Activated T-helper 1 cell treated with Interleukin-2 at 50 U/mL for 16 hours (primary cell): ENCODE results near the gene FGD3.

Experiments
- DNase-seq: peaks from one replicate; pipeline ENCODE4 v3.0.0-alpha.2; 2020; ENCODE audit warnings: low read depth

The FGD3 gene

DNA sequence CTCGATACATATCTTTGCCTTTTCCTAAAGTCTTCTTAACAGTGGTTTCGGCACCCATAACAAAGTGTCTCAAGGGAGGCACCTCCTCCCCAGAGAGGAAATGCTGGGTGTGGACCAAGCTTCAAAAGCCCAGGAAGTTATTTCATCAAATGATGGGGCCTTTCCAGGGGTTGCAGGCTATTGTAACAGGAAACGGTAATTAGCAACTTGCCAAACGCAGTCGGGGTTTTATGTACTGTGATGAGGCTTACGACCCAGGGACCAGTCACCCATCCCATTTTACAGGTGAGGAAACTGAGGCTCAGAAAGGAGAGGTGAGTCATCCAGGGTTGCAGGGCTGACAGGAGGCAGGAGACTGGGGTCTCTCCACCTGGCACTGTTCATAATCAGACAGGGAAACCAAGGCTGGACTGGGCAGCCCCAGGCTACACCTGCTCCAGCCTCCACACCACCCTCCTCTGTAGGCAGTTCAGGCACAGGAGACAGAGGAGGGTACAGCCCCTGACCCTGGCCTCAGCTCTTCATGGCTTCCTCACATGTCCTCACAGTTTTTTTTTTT lies 81.2 kb downstream of the FGD3 start:
- DNase-seq, result peak; percentile 60

DNA sequence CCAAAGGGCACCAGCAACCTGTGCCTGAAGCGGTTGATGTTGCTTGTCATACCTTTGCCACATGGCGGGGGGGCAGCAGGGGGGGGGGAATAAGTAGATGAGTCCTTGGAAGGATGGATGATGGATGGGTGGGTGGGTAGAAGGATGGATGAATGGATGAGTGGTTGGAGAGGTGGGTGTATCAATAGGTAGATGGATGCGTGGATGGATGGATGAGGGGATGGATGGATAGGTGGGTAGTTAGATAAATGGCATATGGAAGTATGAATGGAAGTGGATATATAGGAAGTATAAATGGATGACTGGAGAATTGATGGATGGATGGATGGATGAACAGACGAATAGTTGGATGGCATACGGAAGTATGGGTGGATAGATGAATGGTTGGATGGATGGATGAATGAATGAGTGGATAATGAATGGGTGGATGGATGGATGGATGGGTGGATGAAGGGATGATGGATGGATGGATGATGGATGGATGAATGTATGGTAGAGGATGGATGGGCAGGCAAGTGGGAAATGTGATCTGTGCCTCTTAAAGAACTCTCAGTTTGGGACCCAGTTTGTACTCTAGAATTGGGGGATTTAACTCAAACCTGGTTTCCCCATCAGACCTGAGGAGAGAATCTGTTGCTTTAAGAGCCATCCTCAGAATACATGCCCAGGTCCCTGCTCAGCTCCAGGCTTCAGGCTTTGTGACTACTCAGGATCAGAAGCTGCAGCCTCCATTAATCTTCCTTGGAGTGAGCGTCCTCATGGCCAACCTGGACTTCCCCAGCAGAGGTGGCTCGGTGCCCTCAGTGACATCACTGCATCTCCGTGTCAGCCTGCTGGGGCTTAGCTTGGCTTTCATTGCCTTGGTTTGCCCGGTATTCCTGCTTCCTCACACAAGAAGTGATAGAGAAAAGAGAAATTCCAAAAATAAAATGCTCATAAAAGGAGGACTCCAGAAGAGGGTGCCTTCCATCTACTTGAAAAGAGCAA lies 83.6 kb downstream of the FGD3 start:
- DNase-seq, result no peak

DNA sequence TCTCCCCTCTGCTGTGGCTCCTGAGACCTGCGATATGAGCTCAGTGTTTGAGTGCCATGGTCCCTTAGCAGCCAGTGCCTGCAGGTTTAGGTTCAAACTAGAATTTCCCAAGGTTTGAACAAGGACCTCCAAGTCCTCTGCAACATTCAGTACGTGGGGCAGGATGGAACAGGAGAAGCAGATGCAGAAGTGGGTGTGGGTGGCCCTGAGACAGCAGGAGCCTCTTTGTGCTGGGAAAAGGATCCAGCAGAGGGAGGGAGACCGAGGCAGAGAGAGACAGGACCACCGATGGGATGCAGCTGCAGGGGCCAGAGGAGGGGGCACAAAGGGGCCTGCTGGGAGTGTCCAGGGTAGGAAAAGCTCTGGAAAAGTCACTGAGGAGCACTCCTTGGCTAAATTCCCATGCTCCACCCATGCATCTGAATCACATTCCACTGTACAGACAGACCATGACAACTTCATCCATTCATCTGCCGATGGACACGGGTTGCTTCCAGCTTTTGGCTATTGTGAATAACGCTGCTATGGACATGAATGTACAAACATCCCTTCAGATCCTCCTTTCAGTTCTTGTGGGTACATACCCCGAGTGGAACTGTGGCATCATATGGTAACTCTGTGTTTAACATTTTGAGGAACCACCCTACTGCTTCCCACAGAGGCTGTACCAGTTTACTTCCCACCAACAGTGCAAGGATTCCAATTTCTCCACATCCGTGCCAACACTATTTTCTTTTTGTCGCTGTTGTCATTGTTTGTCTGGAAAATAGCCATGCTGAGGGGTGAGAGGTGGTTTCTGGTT lies 84.5 kb downstream of the FGD3 start:
- no peak for DNase-seq

DNA sequence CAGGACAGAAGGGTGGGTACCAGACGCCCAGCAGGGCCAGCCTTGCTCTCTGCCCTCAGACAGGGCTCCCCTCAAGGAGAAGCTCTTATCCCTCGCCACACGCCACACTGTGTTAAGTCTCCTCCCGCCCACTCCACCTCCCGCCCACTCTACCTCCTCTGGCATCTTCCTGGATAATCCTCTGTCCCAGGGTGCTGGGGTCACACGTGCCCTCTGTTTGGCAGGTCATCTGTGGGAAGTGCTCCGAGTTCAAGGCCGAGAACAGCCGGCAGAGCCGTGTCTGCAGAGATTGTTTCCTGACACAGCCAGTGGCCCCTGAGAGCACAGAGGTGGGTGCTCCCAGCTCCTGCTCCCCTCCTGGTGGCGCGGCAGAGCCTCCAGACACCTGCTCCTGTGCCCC lies 85.2 kb downstream of the FGD3 start:
- DNase-seq, result no peak

DNA sequence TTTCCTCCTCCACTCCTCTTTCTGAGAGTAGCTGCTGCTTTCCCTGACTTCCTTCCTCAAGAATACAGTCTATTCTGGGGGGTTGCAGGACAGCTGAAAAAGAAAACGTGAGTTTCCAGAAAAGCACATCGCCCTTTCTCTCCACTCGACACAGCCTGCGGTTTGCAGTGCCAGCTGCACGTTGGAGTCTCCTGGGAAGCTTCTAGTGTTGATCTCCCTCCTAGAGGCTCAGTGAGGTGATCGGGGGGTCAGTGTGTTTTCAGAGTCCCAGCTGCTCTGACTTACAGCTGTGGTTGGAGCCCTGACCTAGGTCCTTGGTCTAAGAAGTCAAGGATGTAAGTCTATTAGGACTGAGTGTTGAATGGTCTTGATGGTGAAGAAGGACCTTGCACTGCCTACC lies 86.2 kb downstream of the FGD3 start:
- DNase-seq, result no peak

DNA sequence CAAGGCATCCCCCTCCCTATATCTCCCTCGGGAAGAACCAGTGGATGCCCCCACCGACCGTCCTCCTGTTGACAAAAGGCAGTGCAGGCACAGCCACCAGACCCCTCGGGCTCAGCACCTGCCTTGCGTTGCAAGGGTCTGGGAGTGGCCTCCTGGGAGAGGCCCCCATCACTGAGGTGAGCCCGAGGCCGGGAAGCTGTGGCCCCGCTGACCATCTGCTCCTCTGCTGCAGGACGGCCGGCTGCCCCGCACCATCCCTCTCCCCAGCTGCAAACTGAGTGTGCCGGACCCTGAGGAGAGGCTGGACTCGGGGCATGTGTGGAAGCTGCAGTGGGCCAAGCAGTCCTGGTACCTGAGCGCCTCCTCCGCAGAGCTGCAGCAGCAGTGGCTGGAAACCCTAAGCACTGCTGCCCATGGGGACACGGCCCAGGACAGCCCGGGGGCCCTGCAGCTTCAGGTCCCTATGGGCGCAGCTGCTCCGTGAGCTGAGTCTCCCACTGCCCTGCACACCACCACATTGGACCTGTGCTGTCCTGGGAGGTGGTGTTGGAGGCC lies 87.9 kb downstream of the FGD3 start:
- DNase-seq, result no peak

DNA sequence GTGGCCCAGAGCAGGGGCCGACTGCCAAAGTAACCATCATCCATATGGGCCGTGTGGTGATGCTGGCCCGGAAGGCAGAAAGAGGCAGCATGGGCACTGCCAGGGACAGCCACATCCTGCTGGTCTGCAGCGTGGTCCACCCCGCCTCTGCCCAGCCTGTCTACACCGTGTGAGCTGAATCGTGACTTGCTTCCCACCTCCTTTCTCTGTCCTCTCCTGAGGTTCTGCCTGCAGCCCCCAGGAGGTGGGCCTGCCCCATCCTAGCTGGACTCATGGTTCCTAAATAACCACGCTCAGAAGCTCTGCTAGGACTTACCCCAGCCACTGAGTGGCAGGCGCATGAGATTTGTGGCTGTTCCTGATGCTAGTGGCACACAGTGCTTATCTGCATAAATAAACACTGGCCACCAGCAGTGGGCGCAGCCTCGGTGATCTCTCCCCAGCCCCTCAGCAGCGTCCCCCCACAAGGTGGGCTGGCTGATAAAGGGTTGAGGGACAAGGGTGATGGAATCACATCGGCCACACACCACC lies 88.6 kb downstream of the FGD3 start:
- DNase-seq, result no peak

DNA sequence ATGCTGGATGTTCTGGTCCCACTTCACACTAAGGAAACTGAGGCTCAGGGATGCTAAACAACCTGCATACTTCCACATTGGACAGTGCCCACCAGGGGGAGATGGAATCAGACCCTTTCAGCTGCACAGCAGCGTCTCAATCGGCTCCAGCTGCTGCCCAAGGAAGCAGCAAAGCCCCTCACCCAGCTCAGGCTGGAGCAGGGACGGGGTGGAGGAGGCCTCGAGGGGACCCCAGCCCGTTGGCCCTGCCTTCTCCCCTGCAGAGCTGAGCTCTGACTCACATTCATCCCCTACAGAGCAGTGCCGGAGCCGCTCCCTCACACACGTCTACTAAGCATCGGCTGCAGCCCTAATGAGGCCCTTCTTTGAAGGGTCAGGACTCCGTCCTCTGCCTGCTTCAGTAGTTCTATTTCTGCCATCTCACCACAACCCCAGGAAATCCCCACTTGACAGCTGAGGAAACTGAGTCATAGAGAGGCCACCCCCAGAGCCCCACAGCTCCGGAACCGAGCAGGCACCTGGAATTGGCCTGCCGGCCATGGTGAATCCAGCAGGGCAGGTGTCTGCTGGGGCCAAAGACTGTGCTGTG lies 89.7 kb downstream of the FGD3 start:
- DNase-seq, result no peak

DNA sequence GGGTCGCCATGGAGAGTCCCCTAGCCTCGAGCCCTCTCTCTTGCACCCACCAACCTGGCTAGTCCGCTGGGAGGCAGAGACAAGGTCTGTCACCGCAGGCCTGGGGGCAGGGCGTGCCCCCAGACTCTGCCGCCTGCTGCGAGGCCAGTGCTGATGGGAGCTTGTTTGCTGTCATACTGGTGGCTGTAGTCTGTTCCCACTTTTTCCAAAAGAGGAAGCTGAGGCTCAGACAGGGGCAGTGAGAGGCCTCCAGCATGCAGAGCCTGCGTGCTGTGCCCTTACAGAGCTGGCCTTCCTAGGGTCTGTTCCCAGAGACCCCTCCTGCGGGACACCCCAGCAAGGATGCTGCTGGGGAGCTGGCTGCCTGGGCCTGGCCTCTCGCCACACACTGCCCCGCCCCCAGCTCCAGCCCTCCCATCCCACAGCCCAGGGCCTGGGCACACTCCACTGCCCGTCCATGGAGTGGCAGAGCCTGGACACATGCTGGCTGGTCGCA lies 90.2 kb downstream of the FGD3 start:
- DNase-seq, result no peak

DNA sequence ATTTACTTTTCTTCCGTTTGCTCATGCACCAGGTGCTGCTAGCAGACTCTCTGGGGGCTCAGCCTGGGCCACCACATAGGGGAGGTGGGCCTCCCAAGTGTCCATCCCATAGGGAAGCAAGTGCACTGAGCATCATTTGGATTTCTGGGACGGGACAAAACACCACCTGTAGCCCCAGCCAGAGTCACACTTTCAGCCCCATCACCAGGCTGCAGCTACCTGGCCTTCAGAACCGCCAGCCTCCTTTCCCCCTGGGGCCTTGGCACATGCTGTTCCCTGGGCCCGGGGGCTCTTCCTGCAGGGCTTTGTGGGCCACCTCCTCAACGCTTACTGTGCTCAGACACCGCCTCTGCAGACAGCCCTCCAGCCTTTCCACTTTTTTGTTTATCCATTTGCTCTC lies 91.6 kb downstream of the FGD3 start:
- no peak for DNase-seq

DNA sequence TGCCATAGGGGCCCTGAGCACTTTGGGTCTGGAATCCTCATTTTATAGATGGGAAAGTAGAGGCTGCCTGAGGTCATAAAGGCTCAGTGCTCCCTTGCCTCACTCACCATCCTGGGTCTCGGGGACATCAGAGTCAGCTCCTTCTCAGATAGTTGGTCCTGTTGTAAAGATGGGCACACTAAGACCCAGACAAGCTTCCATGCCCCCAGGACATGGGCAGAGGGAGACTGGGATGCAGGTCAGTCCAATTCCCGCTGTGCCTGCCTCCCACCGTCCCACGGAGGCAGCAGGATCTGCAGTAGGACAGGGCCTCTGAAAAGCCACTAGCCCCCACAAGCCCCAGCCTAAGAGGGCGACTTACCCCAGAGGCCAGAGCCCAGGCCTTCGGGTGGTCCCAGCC lies 92.1 kb downstream of the FGD3 start:
- no peak for DNase-seq

DNA sequence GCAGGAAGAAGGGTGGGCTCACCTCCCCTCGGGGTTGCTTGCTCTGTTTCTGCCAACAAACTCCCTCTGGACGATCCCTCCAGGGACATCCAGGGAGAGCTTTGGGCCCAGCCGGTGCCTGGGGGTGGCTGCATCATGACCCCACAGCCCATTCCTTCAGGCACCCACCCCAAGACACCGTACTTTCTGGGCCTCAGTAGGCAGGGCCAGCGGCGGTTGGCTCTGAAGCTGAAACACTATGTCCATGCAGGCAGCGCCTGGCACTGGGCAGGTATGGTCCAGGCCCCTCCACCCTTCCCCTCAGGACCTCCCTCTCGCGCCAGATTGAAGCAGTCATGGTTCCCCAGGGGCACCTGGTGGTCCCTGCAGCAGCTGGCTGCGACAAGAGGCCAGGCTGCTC lies 92.7 kb downstream of the FGD3 start:
- no peak for DNase-seq

DNA sequence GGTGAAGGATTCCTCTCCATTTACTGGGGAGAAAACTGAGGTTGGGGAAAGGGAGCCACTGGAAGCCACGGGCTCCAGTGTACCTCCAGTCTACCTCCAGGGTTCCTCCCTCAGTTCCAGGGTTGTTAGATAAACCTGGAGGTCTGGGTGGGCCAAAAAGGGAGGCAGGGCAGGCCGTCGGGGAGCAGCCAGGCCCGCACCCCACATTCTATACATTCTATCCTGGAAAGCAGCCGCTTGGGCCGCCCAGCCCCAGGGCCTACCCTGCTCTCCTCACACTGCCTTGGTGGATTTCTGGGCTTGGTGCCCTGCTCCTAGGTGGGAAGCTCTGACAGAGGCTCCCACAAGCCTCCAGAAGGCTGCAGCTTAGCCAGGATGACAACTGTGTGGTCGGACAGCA lies 93.1 kb downstream of the FGD3 start:
- DNase-seq, result no peak

DNA sequence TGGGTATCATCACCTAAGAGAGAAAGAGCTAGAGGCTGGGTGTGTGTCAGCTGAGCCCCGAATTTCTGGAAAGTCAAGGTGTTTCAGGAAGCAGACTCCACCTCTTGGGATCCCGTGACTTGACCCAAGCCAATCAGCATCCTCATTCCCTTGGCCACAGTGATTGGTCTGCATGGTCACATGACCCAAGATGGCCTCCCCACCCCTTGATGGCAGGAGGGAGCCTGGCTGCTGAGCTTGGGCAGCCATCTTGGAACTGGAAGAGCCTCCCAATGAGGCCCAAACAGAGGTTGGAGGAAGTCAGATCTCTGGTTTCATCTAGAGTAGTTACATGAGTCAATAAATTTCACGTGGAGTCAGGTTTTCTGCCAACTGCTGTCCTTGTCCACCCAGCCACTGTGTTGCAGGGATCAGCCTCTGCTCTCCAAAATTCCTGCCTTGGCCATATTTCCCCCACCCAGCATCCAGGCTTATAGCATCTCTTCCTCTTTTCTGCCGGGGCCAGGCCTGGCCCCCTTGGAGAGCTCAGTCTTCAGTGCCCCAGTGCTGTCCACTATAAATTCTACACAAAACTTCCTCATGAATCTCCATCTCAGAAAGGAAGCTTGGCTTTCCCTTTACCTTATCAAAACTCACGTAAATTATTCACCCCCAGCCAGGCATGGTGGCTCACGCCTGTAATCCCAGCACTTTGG lies 93.9 kb downstream of the FGD3 start:
- DNase-seq, result no peak

DNA sequence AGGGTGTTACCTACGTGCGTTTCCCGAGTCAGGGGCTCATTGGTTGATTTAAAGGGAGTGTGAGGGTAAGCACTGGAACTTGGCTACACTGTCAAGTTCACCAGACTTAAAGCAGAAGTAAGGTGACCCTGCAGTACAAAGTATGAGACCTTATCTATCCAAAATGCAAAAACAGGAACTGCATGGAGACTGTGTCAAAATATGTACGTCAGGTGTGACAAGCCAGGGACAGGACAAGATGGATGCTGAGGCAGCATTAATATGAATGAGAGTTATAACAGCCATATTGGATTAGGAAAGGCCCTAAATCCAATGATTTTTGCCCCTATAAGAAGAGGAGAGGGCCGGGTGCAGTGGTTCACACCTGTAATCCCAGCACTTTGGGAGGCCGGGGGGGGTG lies 95.8 kb downstream of the FGD3 start:
- no peak for DNase-seq

DNA sequence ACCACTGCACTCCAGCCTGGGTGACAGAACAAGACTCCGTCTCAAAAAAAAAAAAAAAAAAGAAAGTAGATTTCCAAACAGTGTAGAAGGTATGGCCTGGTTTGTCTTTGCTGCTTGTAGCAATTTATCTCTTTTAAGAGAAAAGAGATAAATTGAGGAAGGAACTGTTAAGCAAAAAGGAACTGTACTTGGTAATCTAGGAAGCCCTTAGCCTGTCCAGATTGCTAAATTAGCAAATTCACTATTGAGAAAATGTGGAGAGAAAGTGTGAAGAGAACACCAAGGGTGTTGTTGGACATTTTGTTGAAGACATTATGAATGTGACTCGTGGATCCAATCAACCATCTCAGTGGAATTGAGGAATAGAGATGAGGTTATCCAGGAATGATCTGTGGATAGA lies 98.2 kb downstream of the FGD3 start:
- no peak for DNase-seq

DNA sequence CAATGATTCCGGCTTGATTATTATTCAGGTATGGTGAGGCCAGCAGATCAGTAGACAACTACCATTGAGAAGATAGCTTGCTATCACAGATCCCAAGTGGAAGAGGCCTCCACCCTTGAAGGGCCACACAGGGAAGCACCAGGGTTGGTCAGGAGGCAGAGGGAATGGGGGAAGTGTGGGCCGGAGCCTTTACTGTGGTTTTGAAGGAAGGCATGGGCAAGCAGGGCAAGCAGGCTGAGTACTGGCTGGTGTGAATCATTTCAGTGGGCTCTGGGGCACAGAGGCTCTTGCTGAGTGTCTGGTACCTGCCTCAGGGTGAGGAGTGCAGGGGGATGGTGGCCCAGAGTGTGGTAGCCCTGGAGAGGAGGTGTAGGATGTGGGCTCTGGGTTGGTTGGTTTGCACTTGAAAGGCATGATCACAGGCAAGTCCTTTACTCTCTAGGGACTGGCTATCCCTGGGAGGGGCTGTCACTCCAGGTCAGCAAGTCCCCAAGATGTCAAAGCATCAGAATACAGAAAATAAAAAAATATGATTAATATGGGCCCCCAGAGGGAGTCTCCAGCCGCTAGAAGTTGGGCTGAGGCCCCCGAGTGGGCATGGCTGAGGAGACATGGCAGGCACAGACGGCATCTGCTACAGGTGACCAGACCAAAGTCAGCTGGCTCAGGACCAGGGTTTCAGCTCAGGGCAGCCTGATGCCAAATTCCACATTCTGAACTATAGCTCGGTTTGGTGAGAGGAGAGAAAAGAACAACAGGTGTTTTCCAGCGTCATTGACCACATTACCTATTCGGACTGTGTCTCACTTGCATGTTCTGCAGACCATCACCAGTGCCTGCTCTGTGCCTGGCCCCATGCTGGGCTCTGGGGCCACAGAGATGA lies 101.5 kb downstream of the FGD3 start:
- no peak for DNase-seq

DNA sequence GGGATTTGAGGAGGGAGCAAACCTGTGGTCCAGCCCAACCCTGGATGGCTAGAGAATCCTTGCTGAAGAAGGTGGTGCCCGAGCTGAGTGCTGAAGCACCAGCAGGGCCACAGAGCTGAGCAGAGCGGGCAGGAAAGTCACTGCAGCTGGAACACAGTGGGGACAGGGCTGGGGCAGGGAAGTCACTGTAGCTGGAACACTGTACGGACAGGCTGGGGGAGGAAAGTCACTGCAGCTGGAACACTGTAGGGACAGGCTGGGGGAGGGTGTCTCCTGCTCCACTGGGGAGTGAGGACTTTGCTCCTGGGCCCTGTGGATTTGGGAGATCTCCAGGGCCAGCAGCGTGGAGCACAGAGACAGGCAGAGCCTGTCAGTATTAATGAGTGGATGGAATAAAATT lies 102.2 kb downstream of the FGD3 start:
- no peak for DNase-seq

DNA sequence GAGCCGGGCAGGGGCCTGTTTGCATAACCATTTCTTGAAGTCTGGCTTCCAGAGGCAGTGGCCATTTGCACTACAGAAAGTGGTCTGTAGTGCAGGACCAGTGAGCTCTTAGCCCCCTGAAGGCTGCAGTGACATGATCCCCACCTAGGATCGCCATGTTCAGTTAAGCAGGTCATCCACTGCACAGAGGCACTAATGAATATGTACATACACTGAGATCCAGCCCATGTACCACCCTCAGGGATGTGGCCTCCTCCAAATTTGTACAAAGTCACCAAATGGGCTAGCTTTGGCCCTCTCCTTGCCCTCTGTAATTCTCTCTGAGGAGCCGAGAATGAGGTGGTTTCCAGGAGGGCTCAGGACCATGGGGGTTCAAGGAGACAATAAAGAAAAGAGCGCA lies 102.9 kb downstream of the FGD3 start:
- no peak for DNase-seq

DNA sequence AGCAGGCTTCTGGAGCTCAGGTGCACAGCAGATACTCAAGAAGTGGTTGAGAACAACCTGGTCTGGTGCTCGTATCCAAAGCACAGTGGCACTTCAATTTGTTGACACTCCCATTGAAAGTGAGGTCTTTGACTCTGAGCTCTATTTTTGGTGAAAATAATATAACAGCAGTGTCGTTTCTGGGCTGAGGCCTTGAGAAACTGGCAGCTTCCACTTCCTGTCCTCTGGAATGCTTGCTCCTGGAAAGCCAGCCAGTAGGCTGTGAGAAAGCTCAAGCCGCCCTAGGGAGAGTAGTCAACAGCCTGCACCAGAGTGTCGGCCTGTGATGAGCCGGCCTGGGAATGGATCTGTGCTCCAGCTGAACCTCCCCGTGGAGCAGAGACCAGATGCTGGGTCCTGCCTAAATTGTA lies 104.4 kb downstream of the FGD3 start:
- DNase-seq, result no peak
